ENCODE results near the gene EN1.

Gene EN1

DNA sequence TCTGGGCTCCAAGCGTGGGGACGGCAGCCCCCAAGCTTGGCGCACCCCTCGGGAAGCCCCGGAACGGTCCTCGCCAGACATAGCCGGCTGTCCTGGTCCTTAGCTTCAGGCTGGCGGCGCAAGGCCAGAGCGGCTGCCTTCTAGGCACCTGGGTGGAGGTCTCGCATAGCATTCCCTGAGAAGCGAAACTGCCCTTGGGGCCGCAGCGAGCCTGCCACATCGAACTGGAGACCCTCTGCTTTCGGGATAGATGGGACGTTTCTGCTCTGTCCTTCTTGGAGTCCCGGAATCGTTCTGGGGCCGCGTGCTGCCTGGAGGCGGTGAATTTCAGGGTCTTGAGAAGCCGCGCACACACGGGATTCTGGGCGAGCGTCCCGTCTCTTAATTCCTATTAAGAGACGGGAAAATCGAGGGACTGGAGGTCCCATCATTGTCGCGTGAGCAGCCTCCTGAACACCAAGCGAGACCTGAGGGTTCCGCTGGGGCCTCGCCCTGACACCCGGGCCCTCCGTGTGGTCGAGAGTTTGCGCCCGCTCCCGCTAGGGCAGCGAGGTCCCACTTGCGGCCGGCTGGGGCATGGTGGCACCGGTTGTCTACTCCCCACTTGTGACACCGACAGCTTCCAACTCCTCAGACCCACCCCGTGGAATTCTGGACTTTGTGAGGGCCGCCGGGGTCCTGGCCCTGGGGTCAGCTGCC, 9.7 kb upstream of the EN1 start:
- POLR2A ChIA-PET, result no interaction called here
- CTCF ChIA-PET, result interaction anchor here (1.0 to 2.5 kb wide), 4 partner anchors 635 to 810 kb away, joined by 3 to 49 read pairs (median 4); no protein-coding TSS in a partner anchor
- DNase-seq (ENCODE audit: extremely low spot score), result peak; percentile 22
- TF ChIP-seq CTCF (IDR thresholded peaks at IDR 0.05; ENCODE audit: control extremely low read depth, extremely low read depth, low read depth, missing control alignments), result no peak

DNA sequence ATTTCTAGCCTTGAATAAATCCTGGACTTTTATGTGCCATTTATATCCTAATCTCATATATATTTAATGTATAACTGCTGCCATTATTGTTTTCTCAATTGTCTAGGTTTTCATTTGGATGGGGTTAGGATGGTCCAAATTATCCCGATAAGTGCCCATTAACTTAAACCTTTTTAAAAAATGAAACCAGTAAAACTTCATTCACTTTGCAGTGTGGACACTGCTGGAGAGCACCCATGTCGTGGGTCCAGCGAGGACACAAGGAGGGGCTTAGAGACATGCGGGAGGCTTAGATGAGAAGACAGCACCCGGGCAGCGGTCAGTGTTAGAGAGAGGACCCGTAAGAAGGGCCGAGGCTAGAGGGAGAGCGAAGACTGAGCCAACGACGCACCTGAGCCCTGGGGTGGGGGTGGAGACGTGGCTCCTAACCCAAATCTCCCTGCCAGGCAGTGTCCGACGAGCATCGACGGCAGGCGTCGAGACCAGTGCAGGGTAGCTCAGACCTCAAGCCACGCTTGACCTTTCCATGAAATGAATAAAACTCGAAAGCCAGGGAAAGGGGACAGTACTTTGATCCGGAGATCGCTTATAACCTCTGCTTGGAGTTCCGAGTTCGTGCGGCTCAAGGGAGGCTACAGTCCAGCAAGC, 9.0 kb upstream of the EN1 start:
- ChIA-PET CTCF (interaction anchor here (1.2 to 2.5 kb wide), 11 partner anchors 8 to 810 kb away, joined by 3 to 49 read pairs (median 6); partner anchors contain the start of gene EN1), POLR2A (no interaction called here)
- no peak for TF ChIP-seq CTCF (IDR thresholded peaks at IDR 0.05; ENCODE audit: control extremely low read depth, extremely low read depth, low read depth, missing control alignments)
- DNase-seq (ENCODE audit: extremely low spot score), result no peak

DNA sequence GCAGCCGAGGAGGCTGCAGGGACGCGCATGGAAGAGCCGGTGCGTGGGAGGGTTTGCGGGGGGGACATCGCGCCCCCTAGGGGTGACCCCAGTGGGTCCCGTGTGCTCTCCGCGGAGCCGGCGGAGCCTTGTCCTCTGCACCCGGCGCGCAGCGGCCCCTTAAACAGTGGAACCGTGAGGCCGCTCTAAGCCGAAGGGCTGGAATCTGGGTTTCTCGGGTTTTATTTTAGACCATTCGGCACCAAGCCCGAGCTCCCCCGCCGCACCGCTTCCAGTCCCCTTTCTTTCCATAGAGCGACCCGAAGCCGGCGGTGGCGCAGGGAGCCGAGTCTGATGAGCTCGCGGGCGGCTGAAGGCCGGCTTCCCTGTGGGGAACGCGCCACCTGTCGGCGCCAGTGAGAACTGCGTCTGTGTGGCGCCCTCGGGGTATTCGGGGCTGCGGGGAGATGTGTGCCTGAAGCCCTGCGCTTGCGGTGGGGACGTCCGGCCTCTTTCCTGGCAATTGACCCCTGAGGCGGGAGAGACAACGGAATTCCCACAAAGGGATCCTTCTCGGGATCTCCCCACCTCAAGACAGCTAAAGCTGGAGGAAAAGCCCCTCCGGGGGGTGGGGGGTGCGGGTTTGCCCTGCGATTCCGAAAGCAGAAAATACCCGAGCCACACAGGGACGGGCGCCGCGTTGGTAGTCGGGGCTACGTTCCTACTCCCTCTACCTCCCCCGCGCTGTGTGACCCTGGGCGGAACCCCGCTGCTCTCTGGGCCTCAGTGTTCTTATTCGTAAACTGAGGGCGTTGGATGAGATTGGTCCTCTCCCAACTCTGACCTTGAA, 8.2 kb upstream of the EN1 start:
- peak; percentile 94 for TF ChIP-seq CTCF (IDR thresholded peaks at IDR 0.05; ENCODE audit: control extremely low read depth, extremely low read depth, low read depth, missing control alignments)
- CTCF ChIA-PET, result interaction anchor here (0.6 to 2.5 kb wide), 39 partner anchors 8 to 842 kb away, joined by 3 to 49 read pairs (median 4); partner anchors contain the start of genes CCDC93 and EN1
- peak; percentile 90 for DNase-seq (ENCODE audit: extremely low spot score)
- POLR2A ChIA-PET, result no interaction called here

DNA sequence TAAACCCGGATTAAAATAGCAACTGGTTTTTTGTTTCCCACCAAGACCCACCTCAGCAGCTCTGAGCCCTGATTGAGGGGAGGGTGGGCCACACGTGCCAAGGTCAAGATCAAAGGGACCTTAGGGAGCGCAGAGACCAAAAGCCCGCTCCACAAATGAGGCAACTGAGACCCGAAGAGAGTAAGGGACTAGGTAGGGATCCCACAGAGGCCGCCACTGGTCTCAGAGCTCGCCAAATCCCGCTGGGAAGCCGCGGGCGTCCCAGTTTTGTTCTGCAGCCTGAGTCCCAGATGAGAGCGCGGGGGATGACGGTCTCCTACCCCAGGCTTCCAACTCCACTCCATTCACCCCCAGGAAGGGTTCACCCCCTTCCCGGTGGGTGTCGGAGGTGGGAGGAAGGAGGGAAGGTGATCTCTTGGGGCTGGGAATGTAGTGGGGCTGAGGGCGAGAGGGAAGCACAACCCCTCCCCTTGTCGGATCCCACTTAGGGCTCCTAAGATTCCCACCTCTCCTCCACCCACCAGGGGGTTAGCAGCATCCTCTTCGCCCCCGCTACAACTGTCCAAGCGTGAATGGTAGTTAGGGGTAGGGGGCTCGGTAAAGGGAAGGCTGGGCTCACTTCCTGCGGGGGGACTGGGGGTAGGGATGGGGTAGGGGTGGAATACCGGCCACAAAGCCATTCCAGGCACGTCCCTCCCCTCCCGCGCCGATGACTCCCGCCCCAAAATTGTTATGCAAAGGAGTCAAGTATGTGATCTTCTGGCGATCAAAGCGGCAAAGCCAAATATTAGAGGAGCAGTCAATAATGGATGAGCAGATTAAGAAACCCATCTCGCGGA, 7.3 kb upstream of the EN1 start:
- TF ChIP-seq CTCF (IDR thresholded peaks at IDR 0.05; ENCODE audit: control extremely low read depth, extremely low read depth, low read depth, missing control alignments), result no peak
- ChIA-PET CTCF (interaction anchor here (0.6 to 2.5 kb wide), 40 partner anchors 7 to 841 kb away, joined by 3 to 49 read pairs (median 4); partner anchors contain the start of genes CCDC93 and EN1), POLR2A (no interaction called here)
- DNase-seq (ENCODE audit: extremely low spot score), result peak; percentile 24

GRCh38 chr2:118853651-118854291, 6.3 kb upstream of the EN1 start:
- ChIA-PET CTCF (interaction anchor here (0.7 to 1.9 kb wide), 4 partner anchors 10 to 632 kb away, joined by 3 to 6 read pairs (median 4); no protein-coding TSS in a partner anchor), POLR2A (no interaction called here)
- DNase-seq (ENCODE audit: extremely low spot score), result peak; percentile 18
- TF ChIP-seq CTCF (IDR thresholded peaks at IDR 0.05; ENCODE audit: control extremely low read depth, extremely low read depth, low read depth, missing control alignments), result no peak
